ENCODE results near the gene DVL1.
A peak's percentile ranks its signal among the peaks of the same experiment; 100 is the strongest.

Gene DVL1

DNA sequence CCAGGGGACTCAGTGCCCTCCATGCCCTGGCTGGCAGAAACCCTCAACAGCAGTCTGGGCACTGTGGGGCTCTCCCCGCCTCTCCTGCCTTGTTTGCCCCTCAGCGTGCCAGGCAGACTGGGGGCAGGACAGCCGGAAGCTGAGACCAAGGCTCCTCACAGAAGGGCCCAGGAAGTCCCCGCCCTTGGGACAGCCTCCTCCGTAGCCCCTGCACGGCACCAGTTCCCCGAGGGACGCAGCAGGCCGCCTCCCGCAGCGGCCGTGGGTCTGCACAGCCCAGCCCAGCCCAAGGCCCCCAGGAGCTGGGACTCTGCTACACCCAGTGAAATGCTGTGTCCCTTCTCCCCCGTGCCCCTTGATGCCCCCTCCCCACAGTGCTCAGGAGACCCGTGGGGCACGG is 21.0 kb downstream of the DVL1 start:
- no peak overlapping the region for H3K4me2 ChIP-seq (ENCODE audit: low read length)
- peaks cover 12% of the 10 kb centered on the region for H3K4me1 ChIP-seq (ENCODE audit: low read length)
- peaks cover 4% of the 10 kb centered on the region for H3K36me3 ChIP-seq (replicated peaks; ENCODE audit: low read depth, low read length)
- TF ChIP-seq EZH2phosphoT487 (IDR thresholded peaks at IDR 0.05; ENCODE audit: low read depth): no peak
- TF ChIP-seq, protein P1, sequence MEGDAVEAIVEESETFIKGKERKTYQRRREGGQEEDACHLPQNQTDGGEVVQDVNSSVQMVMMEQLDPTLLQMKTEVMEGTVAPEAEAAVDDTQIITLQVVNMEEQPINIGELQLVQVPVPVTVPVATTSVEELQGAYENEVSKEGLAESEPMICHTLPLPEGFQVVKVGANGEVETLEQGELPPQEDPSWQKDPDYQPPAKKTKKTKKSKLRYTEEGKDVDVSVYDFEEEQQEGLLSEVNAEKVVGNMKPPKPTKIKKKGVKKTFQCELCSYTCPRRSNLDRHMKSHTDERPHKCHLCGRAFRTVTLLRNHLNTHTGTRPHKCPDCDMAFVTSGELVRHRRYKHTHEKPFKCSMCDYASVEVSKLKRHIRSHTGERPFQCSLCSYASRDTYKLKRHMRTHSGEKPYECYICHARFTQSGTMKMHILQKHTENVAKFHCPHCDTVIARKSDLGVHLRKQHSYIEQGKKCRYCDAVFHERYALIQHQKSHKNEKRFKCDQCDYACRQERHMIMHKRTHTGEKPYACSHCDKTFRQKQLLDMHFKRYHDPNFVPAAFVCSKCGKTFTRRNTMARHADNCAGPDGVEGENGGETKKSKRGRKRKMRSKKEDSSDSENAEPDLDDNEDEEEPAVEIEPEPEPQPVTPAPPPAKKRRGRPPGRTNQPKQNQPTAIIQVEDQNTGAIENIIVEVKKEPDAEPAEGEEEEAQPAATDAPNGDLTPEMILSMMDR (IDR thresholded peaks at IDR 0.05; ENCODE audit: low read depth, low read length): no peak
- H3K4me3 ChIP-seq (ENCODE audit: low read length): no peak overlapping the region
- no peaks in the 10 kb centered on the region for H3K9me3 ChIP-seq (ENCODE audit: insufficient read depth, low read length)
- peaks cover 23% of the 10 kb centered on the region for H3K79me2 ChIP-seq (ENCODE audit: low read length)
- H3K9ac ChIP-seq (ENCODE audit: low read length): no peak overlapping the region
- no peak overlapping the region for H3K27ac ChIP-seq (ENCODE audit: low read length)
- peaks cover 6% of the 10 kb centered on the region; the same call in 1 of the 2 replicates for H4K20me1 ChIP-seq (ENCODE audit: insufficient read depth, low read length)
- no peak overlapping the region for H2AFZ ChIP-seq (ENCODE audit: low read depth, low read length)
- no peaks in the 10 kb centered on the region for H3K27me3 ChIP-seq (ENCODE audit: low read depth, low read length)

DNA sequence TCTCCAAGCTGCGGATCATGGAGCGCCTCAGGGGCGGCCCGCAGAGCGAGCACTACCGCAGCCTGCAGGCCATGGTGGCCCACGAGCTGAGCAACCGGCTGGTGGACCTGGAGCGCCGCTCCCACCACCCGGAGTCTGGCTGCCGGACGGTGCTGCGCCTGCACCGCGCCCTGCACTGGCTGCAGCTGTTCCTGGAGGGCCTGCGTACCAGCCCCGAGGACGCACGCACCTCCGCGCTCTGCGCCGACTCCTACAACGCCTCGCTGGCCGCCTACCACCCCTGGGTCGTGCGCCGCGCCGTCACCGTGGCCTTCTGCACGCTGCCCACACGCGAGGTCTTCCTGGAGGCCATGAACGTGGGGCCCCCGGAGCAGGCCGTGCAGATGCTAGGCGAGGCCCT is 21.9 kb downstream of the DVL1 start:
- TF ChIP-seq EZH2phosphoT487 (IDR thresholded peaks at IDR 0.05; ENCODE audit: low read depth): no peak
- TF ChIP-seq, protein P1 (IDR thresholded peaks at IDR 0.05; ENCODE audit: low read depth, low read length): no peak
- Histone ChIP-seq H3K27me3 (ENCODE audit: low read depth, low read length) (no peaks in the 10 kb centered on the region), H4K20me1 (ENCODE audit: insufficient read depth, low read length) (peaks cover 12% of the 10 kb centered on the region; the same call in 1 of the 2 replicates), H3K4me3 (ENCODE audit: low read length) (no peak overlapping the region), H3K36me3 (replicated peaks; ENCODE audit: low read depth, low read length) (peaks cover 4% of the 10 kb centered on the region), H2AFZ (ENCODE audit: low read depth, low read length) (no peak overlapping the region), H3K79me2 (ENCODE audit: low read length) (peaks cover 30% of the 10 kb centered on the region), H3K9ac (ENCODE audit: low read length) (no peak overlapping the region), H3K9me3 (ENCODE audit: insufficient read depth, low read length) (no peaks in the 10 kb centered on the region), H3K4me2 (ENCODE audit: low read length) (no peak overlapping the region), H3K4me1 (ENCODE audit: low read length) (peaks cover 15% of the 10 kb centered on the region), H3K27ac (ENCODE audit: low read length) (no peak overlapping the region)

DNA sequence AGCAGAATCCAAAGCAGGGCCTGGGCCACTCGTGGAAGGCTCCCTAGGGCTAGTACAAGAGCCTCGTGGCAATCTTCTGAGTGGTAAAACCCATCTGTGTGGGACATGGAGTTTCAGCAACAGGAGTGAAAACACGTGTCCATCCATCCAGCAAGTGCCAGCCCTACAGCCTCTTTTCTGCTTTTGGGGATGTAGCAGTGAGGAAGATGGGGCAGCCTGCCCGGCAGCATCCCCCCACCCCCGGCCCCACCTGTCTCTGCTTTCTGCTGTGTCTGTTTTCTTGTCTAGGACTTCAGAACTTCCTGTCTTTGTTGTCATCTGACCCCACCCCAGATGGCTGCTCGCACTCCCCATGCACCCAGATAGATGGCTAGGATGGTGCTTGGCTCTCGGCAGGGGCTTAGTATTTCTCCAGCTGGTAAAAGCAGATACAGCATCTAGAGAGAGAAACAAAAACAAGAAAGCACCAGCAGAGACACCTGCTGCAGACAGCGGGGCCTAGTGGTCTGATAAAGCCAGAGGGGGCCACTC is 23.1 kb downstream of the DVL1 start:
- Histone ChIP-seq H3K4me3 (ENCODE audit: low read length) (peak overlapping the region; percentile 81), H3K27me3 (ENCODE audit: low read depth, low read length) (no peaks in the 10 kb centered on the region), H2AFZ (ENCODE audit: low read depth, low read length) (no peak overlapping the region), H3K4me1 (ENCODE audit: low read length) (peaks cover 15% of the 10 kb centered on the region), H3K36me3 (replicated peaks; ENCODE audit: low read depth, low read length) (peaks cover 4% of the 10 kb centered on the region), H3K9me3 (ENCODE audit: insufficient read depth, low read length) (no peaks in the 10 kb centered on the region), H3K79me2 (ENCODE audit: low read length) (peaks cover 42% of the 10 kb centered on the region), H4K20me1 (ENCODE audit: insufficient read depth, low read length) (peaks cover 21% of the 10 kb centered on the region), H3K9ac (ENCODE audit: low read length) (peak overlapping the region; percentile 62; the same call in 1 of the 2 replicates), H3K27ac (ENCODE audit: low read length) (no peak overlapping the region), H3K4me2 (ENCODE audit: low read length) (peak overlapping the region; percentile 94)
- no peak for TF ChIP-seq EZH2phosphoT487 (IDR thresholded peaks at IDR 0.05; ENCODE audit: low read depth)

DNA sequence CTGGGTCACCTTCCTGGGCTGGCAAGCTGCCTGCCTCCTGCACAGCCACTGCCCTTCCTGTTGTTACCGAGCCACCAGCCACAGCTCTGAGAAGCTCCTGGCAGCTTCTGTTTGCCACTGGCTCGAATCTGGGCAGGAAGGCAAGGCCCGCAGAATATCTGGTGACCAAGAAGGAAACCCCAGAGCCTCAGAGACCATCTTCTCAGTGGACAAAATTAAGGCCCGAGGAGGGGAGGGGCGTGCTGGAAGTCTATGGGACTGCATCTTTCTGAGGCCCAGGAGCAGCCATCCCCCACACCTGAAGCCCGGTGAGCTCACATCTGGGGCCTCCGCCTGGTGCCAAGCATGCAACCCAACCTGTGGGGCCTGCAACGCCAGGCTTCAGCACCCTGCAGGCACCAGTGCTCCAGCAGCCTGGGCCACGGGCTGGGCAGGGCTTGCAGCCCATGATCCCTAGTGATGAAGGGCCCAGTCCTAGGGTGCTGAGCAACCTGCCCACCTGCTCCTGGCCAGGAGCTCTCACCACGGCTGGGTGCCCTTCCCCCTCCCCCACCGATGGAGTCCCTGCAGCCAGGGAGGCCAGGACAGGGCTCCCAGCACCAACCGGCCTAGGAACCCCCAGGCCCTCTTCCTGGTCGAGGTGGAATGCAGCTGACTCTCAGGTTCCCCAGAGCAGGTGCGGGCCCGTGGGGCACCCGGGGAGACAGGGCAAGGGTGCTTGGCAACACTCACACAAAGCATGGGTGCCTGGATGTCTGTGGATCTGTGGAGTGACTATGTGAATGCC is 23.7 kb downstream of the DVL1 start:
- H3K4me1 ChIP-seq (ENCODE audit: low read length): peaks cover 15% of the 10 kb centered on the region
- H2AFZ ChIP-seq (ENCODE audit: low read depth, low read length): no peak overlapping the region
- no peaks in the 10 kb centered on the region for H3K27me3 ChIP-seq (ENCODE audit: low read depth, low read length)
- peak overlapping the region; percentile 94 for H3K4me2 ChIP-seq (ENCODE audit: low read length)
- peaks cover 48% of the 10 kb centered on the region for H3K79me2 ChIP-seq (ENCODE audit: low read length)
- TF ChIP-seq, protein P1 (IDR thresholded peaks at IDR 0.05; ENCODE audit: low read depth, low read length): no peak
- TF ChIP-seq EZH2phosphoT487 (IDR thresholded peaks at IDR 0.05; ENCODE audit: low read depth): no peak
- H4K20me1 ChIP-seq (ENCODE audit: insufficient read depth, low read length): peaks cover 27% of the 10 kb centered on the region
- peak overlapping the region; percentile 62 for H3K9ac ChIP-seq (ENCODE audit: low read length)
- H3K27ac ChIP-seq (ENCODE audit: low read length): no peak overlapping the region
- H3K9me3 ChIP-seq (ENCODE audit: insufficient read depth, low read length): no peaks in the 10 kb centered on the region
- peaks cover 4% of the 10 kb centered on the region for H3K36me3 ChIP-seq (replicated peaks; ENCODE audit: low read depth, low read length)
- H3K4me3 ChIP-seq (ENCODE audit: low read length): peak overlapping the region; percentile 81

All from OCI-LY3 (cell line).